NOMO-1 treated with dmso at 0.1 percent for 144 hours (cell line): ENCODE results near the gene SND1.
"Not testable (repeated sequence)": the region's sequence is repeated elsewhere in the genome, so short reads cannot be mapped to it uniquely, and the experiment has no call there.

Experiments used
- DNase-seq: peaks from one replicate; lab custom pipeline; 2025; ENCODE audit not compliant: unreplicated experiment; lab: John Stamatoyannopoulos, UW

The SND1 gene

DNA sequence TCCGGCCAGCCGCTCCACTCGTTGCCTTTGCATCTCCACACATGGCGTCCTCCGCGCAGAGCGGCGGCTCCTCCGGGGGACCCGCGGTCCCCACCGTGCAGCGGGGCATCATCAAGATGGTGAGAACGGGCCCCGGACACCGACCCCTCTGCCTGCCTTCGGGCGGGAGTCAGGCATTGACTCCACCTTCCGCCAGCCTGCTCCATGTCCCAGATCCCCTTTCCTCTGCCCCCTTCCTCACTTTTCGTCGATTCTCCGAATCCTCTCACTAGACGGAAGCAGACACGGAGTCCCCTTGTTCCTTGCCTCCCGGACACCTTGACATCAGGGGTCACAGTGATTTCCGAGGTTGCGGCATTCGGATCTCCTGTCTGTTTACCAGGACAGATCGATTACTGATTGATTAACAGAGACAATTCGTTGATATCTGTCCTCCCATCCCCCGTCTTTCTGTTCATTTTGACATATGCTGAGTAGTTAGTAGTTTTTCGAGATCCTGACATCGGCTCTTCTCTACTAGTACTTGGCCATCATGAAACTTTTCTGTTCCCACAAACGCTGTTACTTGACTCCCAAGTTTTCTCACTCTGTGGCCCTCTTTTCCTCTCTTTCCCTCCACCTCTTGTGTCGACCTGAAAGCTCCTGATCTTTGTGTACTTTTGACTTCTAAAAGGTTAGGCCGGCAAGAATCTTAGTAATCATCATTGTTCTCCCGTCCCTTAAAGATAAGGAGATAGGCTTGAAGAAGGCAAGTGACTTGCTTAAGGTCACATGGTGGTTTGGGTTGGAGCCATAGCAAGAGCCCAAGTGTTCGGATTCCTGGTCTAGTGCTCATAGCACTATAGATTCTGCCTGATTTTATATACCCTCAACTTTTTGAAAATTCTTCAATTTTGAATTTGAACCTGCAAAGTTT is 597 bp downstream of the SND1 start:
- no peak for DNase-seq

DNA sequence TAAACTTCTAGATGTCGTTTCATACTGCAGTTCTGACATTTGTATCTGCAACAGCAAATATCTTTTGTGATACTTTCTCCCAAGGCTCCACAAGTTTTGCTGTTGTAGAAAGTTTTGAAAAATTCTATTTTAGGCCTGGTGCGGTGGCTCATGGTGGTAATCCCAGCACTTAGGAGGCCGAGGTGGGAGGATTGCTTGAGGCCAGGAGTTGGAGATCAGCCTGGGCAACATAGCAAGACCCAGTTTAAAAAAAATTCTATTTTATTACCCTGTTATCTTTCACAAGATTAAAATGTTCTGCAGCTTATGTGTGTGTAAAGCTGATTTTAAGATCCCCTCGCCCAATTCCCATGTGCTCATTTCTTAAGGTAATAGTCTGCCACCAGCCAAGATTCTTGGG is 1.4 kb downstream of the SND1 start:
- DNase-seq = no peak

DNA sequence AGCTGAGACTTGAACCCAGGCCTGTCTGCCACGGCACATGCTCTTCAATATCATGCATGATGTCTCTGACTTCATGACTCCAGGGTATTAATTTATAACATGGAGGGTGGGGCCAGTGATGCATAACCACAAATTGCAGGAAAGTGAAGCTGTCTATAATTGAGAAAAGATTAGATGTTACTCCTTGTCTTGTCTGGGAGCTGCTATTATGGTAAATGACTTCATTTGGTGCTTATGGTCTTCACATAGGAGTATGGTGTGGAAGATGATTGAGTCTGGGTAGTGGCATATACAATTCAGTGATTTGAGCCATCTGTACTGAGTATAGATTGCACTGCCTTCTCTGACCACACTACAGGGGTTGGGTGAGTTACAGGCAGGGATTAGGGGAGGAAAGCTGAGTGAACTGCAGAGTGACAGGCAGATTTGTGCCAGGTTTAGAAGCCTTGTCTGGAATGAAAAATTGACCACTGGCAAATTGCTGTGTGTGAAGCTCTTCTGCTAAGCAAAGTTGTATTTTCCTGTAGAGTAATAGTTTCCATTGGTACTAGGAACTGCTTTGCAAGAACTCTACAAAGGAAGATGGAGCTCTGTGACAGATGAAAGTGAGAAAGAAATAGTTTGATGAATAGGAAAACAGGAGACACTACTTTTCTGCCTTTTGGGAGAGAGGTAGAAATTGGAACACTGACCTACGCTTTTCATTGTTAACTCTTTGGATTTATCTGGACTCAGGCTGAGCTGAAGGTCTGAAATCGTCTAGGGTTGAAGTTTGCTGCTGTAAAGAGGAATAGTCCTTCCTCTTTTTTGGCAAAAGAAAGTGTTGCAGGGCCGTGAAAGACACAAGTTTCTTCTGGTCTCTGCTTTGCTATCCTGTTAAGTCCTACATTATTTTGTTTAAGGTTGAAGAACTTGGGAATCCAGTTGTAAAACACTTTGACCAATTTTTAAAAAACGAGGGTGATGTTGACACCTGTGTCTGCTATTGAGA is 2.7 kb downstream of the SND1 start:
- no peak for DNase-seq

DNA sequence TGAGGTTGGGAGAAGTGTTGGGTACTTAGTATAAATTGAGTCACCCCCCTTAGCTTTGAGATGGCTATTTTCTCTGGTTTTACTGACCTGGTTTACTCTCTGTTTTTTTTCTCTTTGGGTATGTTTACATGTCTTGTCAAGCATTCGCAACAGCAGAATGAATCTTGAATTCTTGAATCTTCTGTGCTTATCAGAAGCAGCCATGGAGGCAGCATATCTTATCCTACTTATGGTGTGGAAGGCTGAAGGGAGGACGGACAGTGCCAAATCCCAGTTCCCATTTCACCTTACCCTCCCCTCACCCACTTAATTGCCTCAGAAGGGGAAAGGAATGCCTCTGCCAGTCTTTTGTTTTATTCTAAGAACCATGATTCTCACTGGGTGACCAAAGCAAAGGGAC is 3.7 kb downstream of the SND1 start:
- no peak for DNase-seq

DNA sequence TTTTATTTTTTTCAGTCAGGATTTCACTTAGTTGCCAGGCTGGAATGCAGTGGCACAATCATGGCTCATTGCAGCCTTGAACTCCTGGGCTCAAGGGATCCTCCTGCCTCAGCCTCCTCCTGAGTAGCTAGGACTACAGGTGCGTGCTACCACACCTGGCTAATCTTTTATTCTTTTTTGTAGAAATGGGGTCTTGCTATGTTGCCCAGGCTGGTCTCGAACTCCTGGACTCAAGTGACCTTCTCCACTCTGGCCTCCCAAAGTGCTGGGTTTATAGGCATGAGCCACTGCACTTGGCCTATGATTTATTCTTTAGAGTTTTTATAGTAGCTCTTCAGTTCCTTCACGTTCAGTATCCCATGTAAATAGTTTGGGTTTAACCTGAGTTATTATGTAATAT is 5.5 kb downstream of the SND1 start:
- no peak for DNase-seq

DNA sequence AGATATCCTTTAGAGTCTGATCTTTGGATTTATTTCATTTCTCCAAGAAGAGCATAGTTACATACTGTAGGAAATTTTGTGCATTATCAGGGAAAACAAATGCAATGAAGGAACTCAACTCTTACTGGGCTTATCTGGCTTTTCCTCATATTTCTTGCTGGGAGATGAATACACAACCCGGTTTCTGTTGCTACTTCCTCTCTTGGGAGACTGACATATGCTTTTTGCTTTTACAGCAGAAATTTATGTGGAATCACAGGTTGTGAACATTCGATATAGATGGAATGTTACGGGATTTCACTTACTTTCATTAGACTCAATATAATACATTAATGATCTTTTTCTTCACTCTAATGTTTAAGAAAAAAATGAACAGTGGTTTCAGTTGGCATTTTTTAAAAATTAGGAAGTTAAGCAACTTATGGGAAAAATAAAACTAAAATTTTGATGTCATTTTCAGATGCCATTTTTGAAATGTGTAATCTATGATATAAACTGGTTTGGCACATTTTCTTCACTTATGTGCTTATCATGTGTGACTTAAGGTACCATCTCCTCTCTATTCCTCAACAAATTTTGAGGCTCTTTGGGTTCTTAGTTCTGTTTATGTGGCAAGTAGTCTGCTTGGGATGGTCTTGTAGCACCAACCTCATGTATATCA is 7.1 kb downstream of the SND1 start:
- no peak for DNase-seq

DNA sequence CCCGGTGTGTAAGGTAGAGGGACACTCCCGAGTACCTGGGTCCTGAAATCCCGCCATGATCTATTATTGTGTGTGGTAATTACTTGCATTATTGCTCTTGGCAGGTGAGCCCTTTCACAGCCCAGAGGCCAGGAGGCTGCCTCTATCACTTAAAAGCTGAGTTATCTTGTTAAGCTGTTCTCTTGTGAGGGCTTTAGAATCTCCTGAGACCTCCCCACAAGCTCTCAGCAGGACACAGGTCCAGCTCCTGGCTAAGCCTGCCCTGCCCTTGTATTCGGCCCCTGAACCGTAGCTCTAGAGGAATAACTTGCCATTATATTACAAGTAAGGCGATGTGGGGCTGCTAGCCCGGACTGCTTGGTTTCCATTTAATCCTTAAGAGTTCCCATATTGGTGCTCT is 13.9 kb downstream of the SND1 start:
- no peak for DNase-seq

DNA sequence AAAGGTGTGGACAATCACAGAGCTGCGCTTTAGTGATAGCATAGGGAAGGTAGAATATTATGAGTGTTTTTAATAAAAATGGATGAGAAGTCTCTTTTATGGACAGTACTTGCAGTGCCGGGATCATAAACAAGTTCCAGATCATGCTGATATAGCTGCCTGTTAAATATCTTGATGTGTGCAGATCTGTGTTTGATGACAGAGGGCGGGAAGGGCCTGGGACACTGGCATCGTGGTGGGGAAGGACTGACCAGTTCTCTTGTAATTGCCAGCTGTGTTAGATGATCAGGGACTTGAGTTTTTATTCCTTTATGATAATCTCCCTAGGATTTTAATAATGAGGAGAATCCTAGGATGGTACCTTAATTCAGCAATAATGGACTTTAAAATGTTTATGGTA is 14.6 kb downstream of the SND1 start:
- no peak for DNase-seq

DNA sequence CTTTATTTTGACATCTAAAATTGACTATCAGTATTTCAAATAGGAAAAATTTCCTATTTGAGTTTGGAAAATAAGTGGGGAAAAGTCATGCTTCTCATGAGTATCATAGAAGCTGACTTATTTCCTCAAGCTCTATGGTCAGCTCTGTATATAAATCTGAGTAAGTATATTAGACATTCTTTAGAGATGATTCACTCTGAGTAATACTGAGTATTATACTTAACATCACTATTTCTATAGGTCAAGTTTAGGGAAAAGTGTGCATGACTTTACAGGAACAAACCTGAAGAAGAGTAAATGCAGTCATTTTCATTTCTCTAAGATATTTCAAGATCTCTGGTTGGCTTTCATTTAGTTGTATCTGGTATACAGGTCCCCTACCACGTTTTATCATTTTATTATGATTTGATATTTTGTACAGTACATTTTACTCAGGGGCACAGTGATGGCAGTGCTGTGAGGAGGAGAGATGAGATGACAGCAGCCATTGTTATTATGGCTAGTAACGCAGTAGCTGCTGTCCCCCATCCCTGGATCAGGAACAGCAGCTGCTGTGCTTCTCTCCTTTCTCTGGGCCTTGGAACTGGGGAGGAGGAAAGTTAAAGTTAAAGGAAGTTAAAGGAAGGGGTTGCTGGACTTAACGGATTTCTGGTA is 15.2 kb downstream of the SND1 start:
- no peak for DNase-seq

DNA sequence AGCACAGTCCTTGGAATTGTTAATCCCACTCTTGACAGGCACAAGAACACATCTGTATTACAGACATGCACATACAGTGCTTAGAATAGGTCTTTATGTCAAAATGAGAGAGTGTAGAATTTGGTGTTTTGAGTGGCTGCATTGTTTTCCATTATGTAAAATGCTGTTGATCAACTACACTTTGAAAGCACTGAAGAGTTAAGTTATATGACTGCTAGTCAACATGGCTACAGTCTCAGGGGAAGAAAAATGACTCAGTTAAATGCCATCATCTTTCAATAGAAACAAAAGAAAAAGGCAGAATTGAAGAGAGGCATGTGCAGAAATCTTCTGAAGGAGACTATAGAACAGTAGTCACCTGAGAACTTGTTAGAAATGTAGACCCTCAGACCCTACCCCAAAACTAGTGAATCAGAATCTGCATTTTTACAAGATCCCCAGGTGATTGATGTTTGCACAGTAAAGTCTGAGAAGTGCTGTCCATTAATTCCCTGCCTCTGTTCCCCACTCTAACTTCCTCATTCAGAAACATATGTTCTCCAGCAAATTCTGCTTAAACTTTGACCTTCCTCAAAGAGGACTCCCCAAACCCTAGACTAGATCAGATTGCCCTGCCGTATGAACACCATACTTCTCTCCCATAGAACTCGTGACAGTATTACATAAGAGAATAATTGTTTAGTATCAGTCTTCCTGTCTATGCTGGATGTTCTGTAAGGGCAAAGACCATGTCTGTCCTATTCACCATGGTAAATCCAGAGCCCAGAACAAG is 16.0 kb downstream of the SND1 start:
- peak; percentile 19 for DNase-seq

DNA sequence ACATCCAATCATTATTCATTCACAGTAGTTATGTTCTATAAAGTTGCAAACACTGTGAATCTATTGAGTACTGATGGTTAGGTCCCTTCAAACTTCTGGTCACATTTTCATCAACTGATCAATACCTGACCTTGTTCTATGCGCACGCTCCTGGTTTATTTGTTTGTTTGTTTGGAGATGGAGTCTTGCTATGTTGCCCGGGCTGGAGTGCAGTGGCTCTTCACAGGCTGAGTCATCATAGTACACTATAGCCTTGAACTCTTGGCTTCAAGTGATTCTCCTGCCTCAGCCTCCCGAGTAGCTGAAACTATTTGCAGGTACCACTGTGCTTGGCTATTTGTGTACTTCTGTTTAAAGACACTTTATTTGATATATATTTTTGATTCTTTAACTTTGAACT is 19.3 kb downstream of the SND1 start:
- DNase-seq = no peak

DNA sequence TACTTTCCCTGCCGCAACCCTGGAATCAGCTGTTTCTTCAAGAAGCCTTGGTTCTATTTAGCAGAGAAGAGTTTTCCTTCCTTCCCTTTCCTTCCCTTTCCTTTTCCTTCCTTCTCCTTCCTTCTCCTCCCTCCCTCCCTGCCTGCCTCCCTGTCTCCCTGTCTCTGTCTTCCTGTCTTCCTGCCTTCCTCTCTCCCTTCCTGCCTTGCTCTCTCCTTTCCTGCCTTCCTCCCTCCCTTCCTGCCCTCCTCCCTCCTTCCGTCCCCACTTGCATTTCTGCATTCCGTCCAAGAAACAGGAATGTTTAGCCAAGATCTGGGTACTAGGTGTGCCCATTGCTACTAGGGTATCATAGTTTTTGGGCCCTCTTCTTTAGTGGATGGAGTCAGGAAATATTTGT is 21.9 kb downstream of the SND1 start:
- no peak for DNase-seq

DNA sequence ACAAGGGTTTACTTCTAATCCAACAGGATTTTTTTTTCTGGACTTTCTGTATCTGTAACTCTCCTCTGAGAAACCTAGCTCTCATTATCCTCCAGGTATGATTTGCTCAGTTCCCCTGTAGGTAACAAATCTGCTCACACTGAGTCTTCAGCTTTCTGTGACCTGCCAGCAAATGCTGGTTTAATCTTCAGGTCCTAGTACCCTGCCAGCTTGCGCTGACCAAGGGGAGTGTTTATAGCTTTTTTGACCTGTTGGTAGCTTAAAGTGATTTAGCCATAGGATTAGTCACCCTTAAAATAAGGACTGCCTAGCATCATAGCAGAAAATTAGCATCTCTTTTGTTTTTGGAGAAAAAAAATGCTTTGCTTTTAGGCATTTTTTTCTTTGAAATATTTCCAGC is 22.4 kb downstream of the SND1 start:
- no peak for DNase-seq

DNA sequence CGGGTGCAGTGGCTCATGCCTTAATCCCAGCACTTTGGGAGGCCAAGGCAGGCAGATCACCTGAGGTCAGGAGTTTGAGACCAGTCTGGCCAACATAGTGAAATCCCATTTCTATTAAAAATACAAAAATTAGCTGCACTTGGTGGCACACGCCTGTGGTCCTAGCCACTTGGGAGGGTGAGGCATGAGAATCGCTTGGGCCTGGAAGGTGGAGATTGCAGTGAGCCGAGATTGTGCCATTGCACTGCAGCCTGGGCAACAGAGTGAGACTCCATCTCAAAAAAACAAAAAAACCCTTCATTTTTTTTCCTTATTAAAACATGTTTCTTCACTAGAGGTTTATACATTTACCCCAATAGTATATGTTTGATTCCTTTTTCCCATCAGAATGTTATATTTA is 22.9 kb downstream of the SND1 start:
- DNase-seq = not testable (repeated sequence)

DNA sequence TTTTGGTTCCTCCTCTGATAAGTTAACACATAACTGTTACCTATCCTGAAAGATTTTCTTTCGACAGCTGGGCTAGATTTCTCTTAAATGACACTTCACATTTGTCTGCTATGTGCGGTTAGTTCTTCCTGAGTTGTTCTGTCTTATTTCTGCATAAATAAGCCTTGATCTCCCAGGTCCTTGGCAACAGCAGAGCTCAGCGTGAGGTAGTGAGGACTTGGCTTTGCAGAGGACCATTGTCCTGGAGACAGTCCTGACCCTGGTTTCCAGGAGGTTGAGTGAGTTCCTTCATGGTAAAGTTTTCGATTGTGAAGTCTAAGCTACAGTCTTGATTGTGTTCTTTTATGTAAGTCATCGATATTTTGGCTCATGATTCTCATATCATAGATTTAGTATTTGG is 23.7 kb downstream of the SND1 start:
- no peak for DNase-seq

DNA sequence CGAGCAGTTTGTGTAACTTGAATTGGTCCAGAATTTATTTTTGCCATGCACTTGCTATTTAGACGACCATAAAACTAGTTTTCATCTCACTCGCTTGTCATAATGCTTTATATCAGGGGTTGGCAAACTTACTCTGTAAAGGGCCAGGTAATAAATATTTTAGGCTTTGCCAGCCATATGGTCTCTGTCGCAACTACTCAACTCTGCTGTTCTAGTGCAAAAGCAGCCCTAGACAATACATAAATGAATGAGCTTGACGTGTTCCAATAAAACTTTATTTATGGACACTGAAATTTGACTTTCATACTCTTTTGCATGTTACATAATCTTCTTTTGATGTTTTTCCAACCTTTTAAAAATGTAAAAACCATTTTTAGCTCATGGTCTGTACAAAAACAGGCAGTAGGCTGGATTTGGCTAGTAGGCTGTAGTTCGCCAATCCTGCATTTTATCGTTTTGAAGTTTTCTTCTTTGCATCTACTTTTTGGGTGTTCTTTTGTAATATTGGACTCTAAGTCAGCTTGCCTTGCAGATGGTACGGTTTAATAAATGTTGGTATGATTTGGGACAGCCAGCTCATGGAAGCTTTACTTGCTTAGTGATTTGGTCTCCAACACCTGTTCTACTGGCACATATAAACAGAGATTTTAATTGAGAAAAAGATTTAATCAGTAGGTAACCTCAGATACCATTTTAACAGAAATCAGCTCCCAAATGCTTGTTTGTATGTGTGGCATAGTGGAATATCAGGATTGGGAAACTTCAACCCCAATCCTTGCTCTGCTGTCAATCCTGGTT is 25.6 kb downstream of the SND1 start:
- DNase-seq = no peak

DNA sequence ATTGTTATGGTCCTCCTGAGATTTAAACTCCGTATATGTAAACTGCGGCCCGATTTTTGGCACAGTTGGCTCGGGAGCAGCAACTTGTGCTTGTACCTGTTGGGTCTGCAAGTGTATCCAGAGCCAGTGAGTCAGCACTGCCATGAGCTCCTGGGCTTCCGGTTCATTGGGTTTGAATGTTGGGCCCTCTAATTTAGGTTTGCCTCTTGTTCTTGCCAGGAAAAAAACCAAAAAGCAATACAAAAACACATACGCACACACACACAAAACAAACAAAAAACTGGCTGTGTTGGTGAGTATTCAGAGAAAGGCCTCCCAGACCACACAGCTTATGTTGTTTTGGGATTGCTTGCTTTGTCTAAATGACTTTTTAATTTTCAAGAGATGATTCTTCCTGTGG is 26.3 kb downstream of the SND1 start:
- DNase-seq = no peak

DNA sequence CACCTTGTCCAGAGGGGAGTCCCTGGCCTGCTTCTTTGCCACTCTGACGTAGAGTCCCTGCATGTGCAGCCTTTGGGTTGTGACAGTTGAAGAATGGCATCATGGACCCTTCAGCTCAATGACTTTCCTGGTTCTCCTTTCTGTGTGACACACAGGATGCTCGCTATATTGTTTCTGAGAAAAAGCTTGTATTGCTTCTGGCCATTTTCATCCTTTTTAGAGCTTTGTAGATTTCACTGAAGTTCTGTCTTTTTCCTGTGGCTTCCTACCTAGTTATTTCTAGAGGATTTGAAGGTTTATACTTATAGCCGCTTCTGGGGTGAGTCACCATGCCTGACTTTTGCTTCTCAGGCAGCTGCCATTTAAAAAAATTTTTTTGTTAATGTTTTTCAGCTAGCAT is 27.0 kb downstream of the SND1 start:
- no peak for DNase-seq

DNA sequence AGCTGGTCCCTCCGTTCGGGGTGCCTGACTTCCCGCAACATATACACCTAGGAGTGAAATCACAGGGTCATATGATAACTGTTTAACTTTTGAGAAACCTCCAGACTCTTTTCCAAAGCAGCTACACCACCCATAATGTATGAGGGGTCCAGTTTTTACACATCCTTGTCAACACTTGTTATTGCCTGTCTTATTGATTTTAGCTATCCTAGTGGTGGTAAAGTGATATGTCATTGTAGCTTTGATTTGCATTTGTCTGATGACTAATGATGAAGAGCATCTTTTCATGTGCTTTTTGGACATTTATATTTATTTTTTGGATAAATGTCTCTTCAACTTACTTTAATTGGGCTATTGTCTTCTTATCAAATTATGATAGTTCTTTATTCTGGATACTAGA is 29.0 kb downstream of the SND1 start:
- DNase-seq = no peak
